Measurements from ENCODE around the gene EHHADH. TPM values are rescaled to one million over a fixed set of nuclear protein-coding genes. Genes with fewer than 3 reads are reported as not detected.

The EHHADH gene
- 2.8 and 3.1 TPM in 2 replicates for polyA plus RNA-seq

GRCh38 chr3:185253645-185254410 lies at the start of gene EHHADH:
Gene EHHADH (minus strand): TSS chr3:185254049. CDS start chr3:185254022, 27 bp downstream.

GRCh38 chr3:185152410-185153170 lies 101.3 kb downstream of the EHHADH start, which contains the start of gene C3orf70:
Gene C3orf70 (minus strand): TSS chr3:185153060. CDS start chr3:185152823, 237 bp downstream.

Other genes with a start within 250 kb of the EHHADH start
- gene C3orf70, start 101.0 kb downstream of the EHHADH start, polyA plus RNA-seq = 4.6 and 5.6 TPM in 2 replicates
- gene MAP3K13, start 109.1 kb upstream of the EHHADH start, polyA plus RNA-seq = 107 and 142 TPM in 2 replicates
- 65.7 and 79.0 TPM in 2 replicates for gene TMEM41A, start 245.0 kb upstream of the EHHADH start, polyA plus RNA-seq